ENCODE data around the gene UBL7. TPM values are rescaled to one million over a fixed set of nuclear protein-coding genes. Genes with fewer than 3 reads are reported as not detected.

UBL7 gene
- total RNA-seq, 1 experiment from 2014 or later, result 71.9 TPM

DNA sequence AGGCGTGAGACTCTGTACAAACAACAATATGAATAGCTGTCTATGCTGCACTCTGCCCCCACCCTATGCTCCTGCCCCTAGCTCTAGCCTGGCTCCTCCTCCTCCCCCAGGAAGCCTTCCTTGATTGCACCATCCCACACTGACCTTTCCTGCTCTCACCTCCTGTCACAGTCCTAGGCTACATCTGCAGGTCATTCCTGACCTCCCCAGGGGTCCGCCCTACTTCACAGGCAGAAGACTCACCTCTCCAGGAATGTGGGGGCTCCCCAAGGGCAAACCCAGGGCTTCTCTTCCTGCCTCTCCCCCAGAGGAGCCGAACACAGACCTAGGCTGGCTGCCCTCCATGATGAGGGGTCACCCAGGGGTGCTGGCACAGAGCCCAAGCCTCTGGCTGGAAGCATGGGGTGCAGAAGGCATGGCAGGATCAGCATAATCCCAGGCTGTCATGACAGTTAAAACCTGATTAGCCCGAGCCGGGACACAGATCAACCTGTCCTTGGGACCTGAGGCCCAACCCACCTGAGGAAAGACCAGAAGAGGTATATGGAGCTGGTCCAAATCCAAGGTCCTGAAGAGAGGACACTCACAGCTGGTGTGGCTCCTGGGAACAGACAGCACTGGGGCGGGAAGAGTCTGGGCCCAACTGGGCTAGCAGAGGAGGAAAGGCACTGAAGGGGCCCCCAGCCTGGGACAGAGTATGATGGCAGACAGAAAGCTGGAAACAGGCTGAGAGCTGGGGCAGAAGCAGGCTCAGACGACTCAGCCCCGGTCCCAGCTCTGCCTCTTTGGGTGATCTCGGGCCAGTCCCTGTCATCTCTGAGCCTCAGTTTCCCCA, 33.1 kb downstream of the UBL7 start:
- Histone ChIP-seq H3K4me3 (no peak overlapping the region), H3K36me3 (no peaks in the 10 kb centered on the region), H3K27me3 (peaks cover 5% of the 10 kb centered on the region; the same call in 1 of the 2 replicates), H3K27ac (no peak overlapping the region), H3K4me1 (peaks cover 4% of the 10 kb centered on the region), H3K9me3 (replicated peaks) (no peaks in the 10 kb centered on the region)
- DNase-seq, result no peak

DNA sequence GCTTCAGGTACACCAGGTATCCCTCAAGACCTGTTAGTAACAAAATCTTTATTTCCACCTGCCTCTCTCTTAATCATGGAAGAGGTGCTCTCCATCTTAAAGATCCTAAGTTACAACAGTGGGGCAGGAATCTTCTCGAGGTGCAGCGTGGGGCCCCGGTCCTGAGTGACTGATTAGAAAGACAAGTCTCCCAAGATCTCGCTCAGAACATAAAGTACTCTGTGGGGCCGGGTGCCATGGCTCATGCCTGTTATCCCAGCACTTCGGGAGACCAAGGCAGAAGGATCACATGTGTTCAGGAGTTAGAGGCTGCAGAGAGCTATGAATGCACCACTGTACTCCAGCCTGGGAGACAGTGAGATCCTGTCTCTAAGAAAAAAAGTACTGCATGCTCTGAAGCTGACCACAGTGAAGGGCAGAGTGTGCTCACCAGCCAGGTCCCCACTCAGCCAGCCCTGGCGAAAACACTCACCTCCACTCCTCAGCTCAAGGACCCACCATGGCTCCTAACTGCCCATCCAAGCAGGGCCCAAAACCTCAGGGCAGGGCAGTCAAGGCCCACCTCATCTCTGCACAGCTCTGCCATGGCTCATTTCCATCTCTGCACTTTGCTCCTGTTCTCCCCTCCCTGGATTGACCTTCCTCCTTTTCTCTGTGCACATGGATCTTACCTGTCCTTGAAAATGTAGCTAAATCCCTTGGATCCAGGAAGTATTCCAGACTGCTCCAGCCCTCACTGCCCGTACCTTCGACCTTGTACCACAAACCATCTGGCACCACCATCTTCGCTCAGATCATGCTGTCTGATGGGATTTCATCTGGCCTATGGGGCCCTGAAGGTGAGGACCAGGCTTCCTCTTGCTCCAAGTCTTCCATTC, 34.3 kb downstream of the UBL7 start:
- peaks cover 4% of the 10 kb centered on the region for H3K4me1 ChIP-seq
- H3K4me3 ChIP-seq, result no peak overlapping the region
- H3K27ac ChIP-seq, result no peak overlapping the region
- H3K36me3 ChIP-seq, result no peaks in the 10 kb centered on the region
- H3K9me3 ChIP-seq (replicated peaks), result no peaks in the 10 kb centered on the region
- H3K27me3 ChIP-seq, result no peaks in the 10 kb centered on the region; the same call in 1 of the 2 replicates
- no peak for DNase-seq

DNA sequence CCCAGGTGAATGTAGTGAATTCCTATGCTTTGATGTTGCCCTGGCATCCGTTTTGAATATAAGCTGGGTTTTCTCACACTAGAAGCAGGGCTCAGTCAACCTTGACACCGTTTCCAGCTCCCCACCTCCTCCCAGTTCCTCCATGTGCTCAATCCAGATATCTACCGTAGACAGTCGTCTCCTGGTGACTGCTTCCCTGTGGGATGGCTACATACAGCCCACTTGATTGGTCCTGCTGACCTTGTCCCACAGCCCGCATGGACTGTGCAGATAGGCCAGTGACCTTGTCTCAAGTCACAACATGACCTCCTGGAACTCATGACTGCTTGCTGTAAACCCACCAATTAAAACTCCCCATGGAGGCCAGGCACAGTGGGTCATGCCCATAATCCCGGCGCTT, 35.3 kb downstream of the UBL7 start:
- no peaks in the 10 kb centered on the region for H3K9me3 ChIP-seq (replicated peaks)
- H3K36me3 ChIP-seq, result no peaks in the 10 kb centered on the region
- no peak overlapping the region for H3K27ac ChIP-seq
- peaks cover 4% of the 10 kb centered on the region for H3K4me1 ChIP-seq
- H3K27me3 ChIP-seq, result no peaks in the 10 kb centered on the region; the same call in 1 of the 2 replicates
- no peak overlapping the region for H3K4me3 ChIP-seq
- DNase-seq, result no peak

DNA sequence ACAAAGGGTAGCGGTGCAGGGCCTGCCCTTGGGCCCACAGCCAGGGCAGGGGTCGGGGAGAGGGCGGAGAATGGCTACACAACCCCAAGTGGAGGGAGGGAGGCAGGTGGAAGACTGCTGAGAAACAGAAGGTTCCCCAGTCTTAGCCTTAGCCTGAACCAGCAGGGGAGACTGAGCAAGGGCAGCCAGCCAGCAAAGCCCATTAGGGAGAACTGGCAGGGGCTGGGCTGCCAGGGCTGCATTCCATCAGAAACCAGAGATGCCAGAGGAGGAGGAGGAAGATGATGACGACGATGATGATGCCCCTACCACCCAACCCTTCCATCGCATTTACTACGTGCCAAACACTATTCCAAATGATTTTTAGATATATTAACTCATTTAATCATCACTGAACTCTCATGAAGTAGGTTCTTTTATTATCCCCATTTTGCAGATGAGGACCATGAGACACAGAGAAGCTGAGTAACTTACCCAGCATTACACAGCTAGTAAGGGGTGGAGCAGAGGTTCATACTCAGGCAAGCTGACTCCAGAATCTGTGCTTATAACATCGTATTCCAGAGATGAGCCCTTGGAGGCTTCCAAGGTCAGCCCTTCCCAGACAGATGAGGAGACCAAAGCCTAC, 35.9 kb downstream of the UBL7 start:
- peaks cover 9% of the 10 kb centered on the region for H3K4me1 ChIP-seq

DNA sequence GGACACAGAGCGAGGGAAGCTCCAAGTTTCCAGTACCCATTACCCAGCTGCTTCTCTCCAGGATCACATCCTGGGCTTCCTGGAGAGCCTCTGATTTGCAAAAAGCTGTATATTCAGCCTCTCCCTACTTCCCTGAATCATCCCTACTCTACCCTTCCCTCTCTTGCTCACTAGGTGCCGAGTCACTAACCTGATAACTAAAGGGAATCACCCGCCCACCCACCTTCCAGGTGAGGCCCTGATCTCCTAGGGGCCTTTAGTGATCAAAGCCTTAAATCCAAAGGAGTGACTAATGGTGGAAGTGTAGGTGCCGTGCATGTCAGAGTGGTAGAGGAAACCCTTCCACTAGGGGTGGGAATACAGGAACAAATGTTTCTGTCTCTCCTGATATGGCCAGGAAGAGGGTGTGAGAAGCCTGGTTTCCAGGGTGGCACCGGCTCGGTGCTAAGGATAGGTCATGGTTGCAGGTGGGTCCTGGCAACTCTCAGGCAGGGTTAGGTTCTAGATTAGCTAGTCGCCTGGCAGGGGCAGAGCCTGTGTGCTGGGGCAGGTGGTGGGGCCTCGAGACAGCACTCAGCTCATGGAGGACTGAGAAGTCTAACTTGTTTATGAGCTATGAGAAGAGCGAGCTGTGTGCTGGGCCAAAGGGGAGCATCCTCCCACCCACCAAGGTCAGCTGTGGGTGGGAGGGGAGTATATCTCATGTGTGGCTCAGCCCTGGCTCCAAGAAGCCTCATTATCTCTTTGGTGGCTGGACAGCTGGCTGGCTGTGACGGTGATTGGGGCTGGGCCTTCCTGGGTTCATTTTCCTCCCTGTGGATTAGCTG, 37.3 kb downstream of the UBL7 start:
- no peak overlapping the region for H3K4me3 ChIP-seq
- H3K27ac ChIP-seq, result no peak overlapping the region
- H3K36me3 ChIP-seq, result no peaks in the 10 kb centered on the region
- H3K4me1 ChIP-seq, result peaks cover 11% of the 10 kb centered on the region
- H3K9me3 ChIP-seq (replicated peaks), result no peaks in the 10 kb centered on the region
- DNase-seq, result no peak
- no peaks in the 10 kb centered on the region for H3K27me3 ChIP-seq

More for the DNA sequence above, 35.9 kb downstream of the UBL7 start:
- Histone ChIP-seq H3K9me3 (replicated peaks) (no peaks in the 10 kb centered on the region), H3K27ac (no peak overlapping the region), H3K36me3 (no peaks in the 10 kb centered on the region), H3K27me3 (no peaks in the 10 kb centered on the region), H3K4me3 (no peak overlapping the region)
- no peak for DNase-seq

DNA sequence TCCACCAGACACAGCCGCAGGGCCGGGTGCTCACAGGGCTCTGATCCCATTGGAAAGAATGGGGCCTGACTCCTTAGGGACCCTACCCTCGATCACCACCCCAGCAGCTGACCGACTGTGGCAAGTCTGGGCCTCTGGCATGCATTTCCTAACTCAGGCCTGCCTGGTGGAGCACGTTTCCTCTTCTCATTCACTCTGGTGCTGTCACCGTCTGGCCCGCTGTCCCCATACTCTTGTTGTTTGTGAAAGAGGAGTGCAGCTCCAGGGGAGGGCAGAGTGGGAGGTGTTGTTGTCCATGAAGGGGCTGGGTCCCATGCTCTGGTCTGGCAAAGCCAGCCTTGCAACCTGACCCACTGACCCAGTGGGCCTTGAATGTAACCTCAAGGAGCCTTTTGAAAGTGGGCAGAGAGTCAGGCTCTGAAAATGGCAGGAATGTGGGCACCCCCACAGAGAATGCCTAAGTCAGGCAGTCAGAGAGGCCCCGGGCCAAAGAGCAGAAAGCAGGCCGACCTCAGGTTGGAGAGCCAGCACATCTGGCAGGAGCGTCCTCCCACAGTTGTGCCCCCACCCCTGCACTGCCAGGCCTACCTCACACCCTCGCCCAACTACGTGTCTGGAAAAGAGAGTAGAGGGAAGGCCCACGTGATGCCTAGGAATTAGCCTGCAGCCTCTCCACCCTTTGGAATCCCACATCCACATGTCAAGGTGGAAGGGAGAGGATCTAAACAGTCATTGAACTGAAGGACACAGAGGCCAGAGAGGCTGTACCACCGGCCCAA, 38.1 kb downstream of the UBL7 start:
- no peak overlapping the region for H3K27ac ChIP-seq
- no peak for DNase-seq

DNA sequence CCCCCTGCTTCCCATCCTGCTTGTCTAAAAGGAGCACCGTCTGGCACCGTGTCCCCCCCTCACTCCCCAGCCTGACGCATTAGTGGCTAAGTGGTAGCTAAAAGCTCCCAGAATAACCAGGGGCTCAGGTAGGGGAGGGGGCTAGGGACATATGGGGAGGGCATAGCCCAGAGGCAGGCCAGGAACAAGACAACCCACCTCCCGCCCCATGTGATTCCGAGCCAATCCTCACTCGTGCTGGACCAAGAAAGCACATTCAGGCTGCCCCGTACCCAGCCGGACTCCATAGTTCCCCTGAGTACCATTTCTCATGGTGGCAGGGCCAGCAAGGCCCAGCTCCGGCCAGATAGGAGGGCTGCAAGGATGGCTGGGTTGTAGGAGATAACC, 38.7 kb downstream of the UBL7 start:
- no peaks in the 10 kb centered on the region for H3K9me3 ChIP-seq (replicated peaks)
- no peaks in the 10 kb centered on the region for H3K27me3 ChIP-seq
- no peak overlapping the region for H3K4me3 ChIP-seq
- no peak overlapping the region for H3K27ac ChIP-seq
- no peak for DNase-seq
- H3K4me1 ChIP-seq, result peaks cover 11% of the 10 kb centered on the region
- no peaks in the 10 kb centered on the region for H3K36me3 ChIP-seq

More for the DNA sequence above, 38.1 kb downstream of the UBL7 start:
- Histone ChIP-seq H3K27me3 (no peaks in the 10 kb centered on the region), H3K36me3 (no peaks in the 10 kb centered on the region), H3K4me1 (peaks cover 11% of the 10 kb centered on the region), H3K4me3 (no peak overlapping the region), H3K9me3 (replicated peaks) (no peaks in the 10 kb centered on the region)

DNA sequence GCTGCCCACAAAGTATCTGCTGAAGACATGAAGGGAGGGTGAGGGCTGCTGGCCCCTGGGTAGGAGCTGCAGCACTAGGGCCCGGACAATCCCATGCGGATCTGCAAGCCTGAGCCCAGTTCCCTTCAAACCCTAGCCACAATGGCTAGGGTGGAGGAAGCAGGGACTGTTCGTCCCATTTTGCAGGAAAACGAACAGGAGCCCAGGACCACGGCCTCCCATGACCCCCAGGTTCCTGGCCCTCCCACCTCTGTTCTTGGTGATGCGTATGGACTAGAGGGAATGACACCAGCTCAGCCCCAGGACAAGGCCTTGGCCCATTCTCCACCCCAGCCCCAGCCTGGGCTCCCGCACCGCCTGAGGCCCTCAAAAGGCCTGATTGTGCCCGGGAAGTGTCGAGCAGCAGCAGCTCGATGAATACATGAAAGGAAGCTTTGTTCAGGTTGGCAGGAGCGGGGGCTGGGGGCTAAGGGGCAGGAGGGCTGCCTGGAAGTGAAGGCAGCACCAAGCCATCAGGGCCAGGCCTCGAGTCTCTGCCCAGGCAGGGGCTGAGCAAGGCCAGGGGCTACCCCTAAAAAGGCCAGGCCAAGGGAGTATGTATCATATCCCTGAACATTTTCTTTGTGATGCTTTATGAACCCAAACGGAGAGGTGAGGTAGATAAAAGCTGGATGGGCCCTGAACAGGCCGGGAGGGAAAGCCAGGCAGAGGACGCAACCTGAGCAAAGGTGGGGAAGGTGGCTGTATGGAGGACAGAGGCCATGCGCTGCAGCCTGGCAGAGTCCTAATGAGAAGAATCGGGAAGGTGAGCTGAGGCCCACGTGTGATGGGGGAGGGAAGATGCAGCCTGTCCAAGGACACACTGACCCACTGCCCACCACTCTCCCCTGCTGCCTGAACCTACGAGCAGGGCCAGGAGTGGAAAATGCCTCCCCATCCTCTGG, 39.4 kb downstream of the UBL7 start:
- no peaks in the 10 kb centered on the region for H3K27me3 ChIP-seq
- no peaks in the 10 kb centered on the region for H3K9me3 ChIP-seq (replicated peaks)
- no peak overlapping the region for H3K27ac ChIP-seq
- H3K4me3 ChIP-seq, result no peak overlapping the region
- peaks cover 11% of the 10 kb centered on the region for H3K4me1 ChIP-seq
- H3K36me3 ChIP-seq, result no peaks in the 10 kb centered on the region
- no peak for DNase-seq

DNA sequence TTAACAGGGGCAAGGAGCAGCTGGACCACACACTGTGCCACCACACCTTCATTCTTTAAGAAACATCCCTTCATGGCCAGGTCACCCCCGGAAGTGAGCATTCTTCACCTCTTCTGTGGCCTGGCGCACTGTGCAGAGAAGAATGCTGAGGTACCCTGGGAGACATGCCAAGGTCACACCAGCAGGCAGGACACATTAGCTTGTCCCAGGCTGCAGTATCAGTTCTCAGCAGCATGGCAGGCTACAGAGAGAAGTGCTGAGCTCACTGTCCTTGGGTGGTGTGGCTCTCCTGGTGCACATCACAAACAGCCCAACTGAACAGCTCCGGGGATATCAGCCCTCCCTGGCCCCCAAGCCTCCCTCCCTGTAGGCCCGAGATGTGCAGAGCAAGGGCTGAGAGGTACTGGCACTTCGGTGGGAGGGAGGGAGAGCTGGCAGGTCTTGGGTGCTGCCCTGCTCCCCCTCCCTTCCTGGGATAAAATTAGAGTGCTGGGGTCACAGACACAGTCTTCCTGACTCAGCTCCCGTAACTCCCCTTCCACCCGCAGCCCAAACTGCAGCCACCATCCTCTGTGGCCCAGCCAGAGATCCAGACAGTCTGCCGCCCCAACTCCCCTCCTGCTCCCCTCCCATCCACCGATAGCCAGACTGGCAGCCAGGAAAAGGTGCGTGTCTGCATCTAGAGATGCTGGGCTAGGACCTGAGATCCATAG, 40.6 kb downstream of the UBL7 start:
- no peak overlapping the region for H3K4me3 ChIP-seq

DNA sequence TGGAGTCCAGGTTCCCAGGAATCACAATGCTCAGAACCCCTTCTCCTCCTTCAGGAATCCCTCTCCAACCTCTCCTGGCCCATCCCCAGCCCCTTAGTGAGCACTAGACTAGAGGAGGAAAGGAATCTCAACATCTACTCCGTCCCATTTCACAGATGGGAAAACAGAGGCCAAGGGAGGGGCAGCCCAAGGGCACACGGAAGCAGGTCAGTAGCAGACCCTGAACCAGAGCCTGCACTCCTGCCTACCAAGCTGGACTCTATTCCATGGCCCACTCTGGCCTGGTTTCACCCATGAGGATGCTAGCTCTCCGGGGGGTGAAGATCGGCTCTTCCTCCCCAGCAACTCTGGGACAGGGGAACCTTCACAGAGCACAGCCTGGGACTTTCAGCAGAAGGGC, 41.5 kb downstream of the UBL7 start:
- Histone ChIP-seq H3K27me3 (no peaks in the 10 kb centered on the region), H3K4me1 (peaks cover 21% of the 10 kb centered on the region), H3K27ac (no peak overlapping the region), H3K9me3 (replicated peaks) (no peaks in the 10 kb centered on the region), H3K4me3 (no peak overlapping the region), H3K36me3 (no peaks in the 10 kb centered on the region)
- no peak for DNase-seq

More for the DNA sequence above, 40.6 kb downstream of the UBL7 start:
- Histone ChIP-seq H3K27ac (no peak overlapping the region), H3K36me3 (no peaks in the 10 kb centered on the region), H3K9me3 (replicated peaks) (no peaks in the 10 kb centered on the region), H3K4me1 (peaks cover 12% of the 10 kb centered on the region), H3K27me3 (no peaks in the 10 kb centered on the region)
- no peak for DNase-seq

DNA sequence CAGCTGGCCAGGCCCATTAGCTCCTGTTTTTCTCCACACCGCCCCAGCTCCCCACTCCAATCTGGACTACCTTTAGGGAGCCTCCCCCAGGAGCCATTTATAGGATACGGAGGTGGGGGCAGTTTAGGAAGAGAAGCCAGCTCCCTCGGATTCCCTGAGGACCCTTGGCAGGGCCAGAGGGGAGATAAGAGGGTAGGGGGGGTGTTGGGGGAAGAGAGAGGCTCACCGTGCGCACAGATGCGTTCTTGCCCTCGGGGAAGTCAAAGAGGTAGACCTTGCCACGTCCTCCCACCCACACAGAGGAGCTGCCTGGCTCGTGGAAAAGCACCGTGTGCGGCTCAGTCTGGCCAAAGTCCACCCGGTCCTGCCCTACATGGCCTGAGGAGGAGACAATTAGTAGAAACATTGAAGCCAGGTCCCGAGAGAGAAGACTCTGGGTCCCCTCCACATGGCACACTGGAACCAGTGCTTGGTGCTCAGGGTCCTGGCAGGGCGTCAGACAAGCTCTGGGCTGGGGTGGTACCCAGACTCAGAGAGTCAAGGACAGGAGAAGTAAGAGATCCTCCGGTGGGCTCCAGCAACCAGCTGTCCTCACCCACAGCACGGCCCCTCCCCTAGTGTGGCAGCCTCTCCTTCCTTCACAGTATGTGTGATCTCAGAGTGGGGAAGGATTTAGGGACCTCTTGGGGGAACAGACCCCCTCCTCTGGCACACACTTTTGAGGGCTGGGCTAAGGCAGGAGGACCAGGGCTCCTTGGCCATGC, 42.2 kb downstream of the UBL7 start:
- Histone ChIP-seq H3K27me3 (no peaks in the 10 kb centered on the region), H3K9me3 (replicated peaks) (no peaks in the 10 kb centered on the region), H3K36me3 (no peaks in the 10 kb centered on the region), H3K27ac (no peak overlapping the region), H3K4me1 (peaks cover 26% of the 10 kb centered on the region), H3K4me3 (no peak overlapping the region)
- DNase-seq, result no peak

DNA sequence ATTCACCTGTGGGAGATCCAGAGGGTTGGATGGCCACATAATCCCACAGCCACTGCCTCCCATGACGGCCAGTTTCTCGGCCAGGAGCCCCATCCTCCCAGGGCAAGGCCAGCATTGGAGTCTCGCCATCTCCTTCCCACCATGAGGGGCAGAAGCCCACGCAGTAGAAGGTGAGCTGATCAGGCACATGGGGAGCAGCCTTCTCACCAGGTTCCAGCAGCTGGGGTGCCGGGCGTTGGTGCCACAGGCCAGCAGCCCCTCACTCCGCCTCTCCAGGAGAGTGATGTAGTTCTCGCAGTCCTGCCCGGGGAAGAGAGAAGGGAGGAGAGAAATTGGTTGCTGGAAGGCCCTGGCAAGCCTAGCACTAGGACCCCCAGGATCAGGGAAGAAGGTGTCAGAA, 43.3 kb downstream of the UBL7 start:
- no peak overlapping the region for H3K27ac ChIP-seq
- H3K9me3 ChIP-seq (replicated peaks), result no peaks in the 10 kb centered on the region
- no peak for DNase-seq
- peaks cover 32% of the 10 kb centered on the region for H3K4me1 ChIP-seq
- H3K4me3 ChIP-seq, result no peak overlapping the region
- H3K27me3 ChIP-seq, result no peaks in the 10 kb centered on the region
- H3K36me3 ChIP-seq, result no peaks in the 10 kb centered on the region
